Spleen (tissue), 11 donors: ENCODE measurements around the gene MXRA8. TPM values are rescaled to one million over a fixed set of nuclear protein-coding genes. Genes with fewer than 3 reads are reported as not detected.

Experiments
- DNase-seq: peaks from one replicate; pipeline ENCODE4 v3.0.0-alpha.2; 2020
- H3K27ac ChIP-seq, 8 donors: fragments of 200-600 bp; sonication (generic) in 7 of 8; 1 replicate in 4 of 8; 2 replicates in 4 of 8; pipeline versions ENCODE4 v1.5.0 to v1.8.0; 2016 to 2021; ENCODE audit warnings: inconsistent platforms in 4 of 8, mild to moderate bottlenecking in 4 of 8, moderate library complexity in 1 of 8
- H3K27me3 ChIP-seq, 7 donors: fragments of 200-600 bp; sonication (generic) in 6 of 7; replicated peaks in 1 of 7; 1 replicate in 4 of 7; 2 replicates in 3 of 7; pipeline versions ENCODE4 v1.5.0 to v1.8.0; 2016 to 2021; ENCODE audit warnings: inconsistent platforms in 3 of 7, mild to moderate bottlenecking in 1 of 7
- H3K36me3 ChIP-seq, 6 donors: fragments of 200-600 bp; sonication (generic) in 5 of 6; 1 replicate in 4 of 6; 2 replicates in 2 of 6; pipeline versions ENCODE4 v1.5.0 to v1.8.0; 2016 to 2021; ENCODE audit warnings: inconsistent platforms in 2 of 6
- H3K4me1 ChIP-seq, 6 donors: fragments of 200-600 bp; sonication (generic) in 5 of 6; 1 replicate in 3 of 6; 2 replicates in 3 of 6; pipeline versions ENCODE4 v1.5.0 to v1.8.0; 2016 to 2021; ENCODE audit warnings: inconsistent platforms in 3 of 6
- H3K4me3 ChIP-seq, 8 donors: fragments of 200-600 bp; sonication (generic) in 7 of 8; 1 replicate in 4 of 8; 2 replicates in 4 of 8; pipeline versions ENCODE4 v1.5.0 to v1.8.0; 2016 to 2021; ENCODE audit warnings: inconsistent platforms in 4 of 8, mild to moderate bottlenecking in 4 of 8, moderate library complexity in 2 of 8
- H3K9me3 ChIP-seq, 8 donors: fragments of 200-600 bp; sonication (generic) in 7 of 8; 1 replicate in 4 of 8; 2 replicates in 4 of 8; pipeline versions ENCODE4 v1.5.0 to v1.8.0; 2016 to 2021; ENCODE audit warnings: inconsistent platforms in 4 of 8
- POLR2A ChIP-seq, 3 donors: fragments of 450-650 bp; IDR thresholded peaks; one replicate each; pipeline ENCODE4 v1.5.1; 2017; ENCODE audit warnings: antibody characterized with exemption in 3 of 3, mild to moderate bottlenecking in 1 of 3
- POLR2AphosphoS5 ChIP-seq, 3 donors: sonication (generic); formaldehyde crosslinking; IDR thresholded peaks; one replicate each; pipeline ENCODE4 v1.5.1; 2017; ENCODE audit warnings: antibody characterized with exemption in 3 of 3
- WGBS, 5 donors: extraction: QIAGEN DNeasy Blood & Tissue Kit in 3 of 5; methylation state at CpG; one replicate each; pipeline versions ENCODE4 v1.1.5 to v1.1.7; 2013 to 2018; 5-methylcytosine and 5-hydroxymethylcytosine counted together
- intact Hi-C: fragments of 100-400 bp; cut with DNase I; formaldehyde crosslinking; loops from one replicate; pipeline ENCODE4 v1.15.0; 2023; ENCODE audit warnings: low total_unique reads
- polyA plus RNA-seq, 3 donors: library from polyadenylated mRNA; stranded (reverse); fragments of 200-250 nt; gene quantifications; one replicate each; pipeline ENCODE4 v1.2.1, GENCODE V29; 2013
- total RNA-seq, 7 donors: library from RNA; depleted of rRNA in 3 of 7; stranded (reverse); fragments of >200 nt in 3 of 7; fragmentation: NEBNext Ultra II Directional in 4 of 7; extraction: Animal tissue kit (Norgen Biotek cat#: 25700) in 4 of 7; gene quantifications; one replicate each; pipeline versions ENCODE4 v1.1.0 to v1.2.1, GENCODE V29; 2016 to 2021
- TF ChIP-seq, protein P1 (sequence below), 11 experiments: fragments of 200-600 bp in 7 of 11; fragments of 450-650 bp in 4 of 11; sonication (generic) in 4 of 11; IDR thresholded peaks in 8 of 11; conservative IDR thresholded peaks in 3 of 11; 1 replicate in 7 of 11; 2 replicates in 4 of 11; pipeline versions ENCODE4 v1.4.0 to v1.8.0; 2016 to 2021; ENCODE audit warnings: antibody characterized with exemption in 11 of 11, inconsistent platforms in 4 of 11, mild to moderate bottlenecking in 1 of 11
- donor health status: healthy with polysubstance abuse.
- donor health status: DM: no; HTN: no; CAD: no; lungs with moderate emphysema.
- donor health status: DM: no; HTN: no; CAD: no.
- donor health status: Bipolar disorder and iron deficiency.
- donor health status: healthy.
- donor health status: DM: no; HTN: no; CAD: no.
- donor health status: DM: yes; HTN: yes; CAD: no.

The MXRA8 gene
- total and polyA plus RNA-seq, 10 donors: 25.9 to 71.7 (median 47.1) TPM

DNA sequence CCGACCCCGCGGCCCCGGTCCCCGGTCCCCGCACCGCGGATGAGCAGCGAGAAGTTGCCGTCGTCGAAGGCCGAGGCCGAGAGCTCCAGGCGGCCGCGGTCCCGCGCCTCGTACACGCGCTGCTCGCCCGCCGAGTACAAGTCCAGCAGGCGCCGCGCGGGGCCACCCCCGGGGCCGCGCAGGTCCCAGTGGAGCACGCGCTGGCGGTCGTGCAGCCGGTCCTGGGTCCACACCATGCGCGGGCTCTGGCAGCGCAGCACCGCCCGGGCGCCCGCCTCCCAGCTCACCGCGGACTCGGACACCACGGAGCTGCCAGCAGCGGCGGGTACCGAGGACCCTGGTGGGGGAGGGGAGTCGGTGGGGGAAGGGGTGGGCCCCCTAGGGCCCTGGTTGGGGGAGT, 2.9 kb downstream of the MXRA8 start:
- intact Hi-C loops: no loop called here
- Histone ChIP-seq H3K4me1 (peaks cover 0 to 85% (median 53%) of the 10 kb centered on the region in 6 donors), H3K4me3 (peak overlapping the region in 5 of 8 donors; percentile 0 to 58 (median 13)), H3K27me3 (peaks cover 4 to 92% (median 65%) of the 10 kb centered on the region in 7 donors), H3K9me3 (no peaks in the 10 kb centered on the region), H3K27ac (peak overlapping the region in 1 of 8 donors; percentile 31), H3K36me3 (peaks cover 0 to 26% (median 0%) of the 10 kb centered on the region in 6 donors)
- no peak for DNase-seq
- TF ChIP-seq POLR2AphosphoS5 (IDR thresholded peaks at IDR 0.05): no peak
- TF ChIP-seq POLR2A (IDR thresholded peaks at IDR 0.05): no peak
- WGBS, 5 donors: 0 to 8% (median 4%) methylated on average over 3 to 52 of the region's 52 CpGs

DNA sequence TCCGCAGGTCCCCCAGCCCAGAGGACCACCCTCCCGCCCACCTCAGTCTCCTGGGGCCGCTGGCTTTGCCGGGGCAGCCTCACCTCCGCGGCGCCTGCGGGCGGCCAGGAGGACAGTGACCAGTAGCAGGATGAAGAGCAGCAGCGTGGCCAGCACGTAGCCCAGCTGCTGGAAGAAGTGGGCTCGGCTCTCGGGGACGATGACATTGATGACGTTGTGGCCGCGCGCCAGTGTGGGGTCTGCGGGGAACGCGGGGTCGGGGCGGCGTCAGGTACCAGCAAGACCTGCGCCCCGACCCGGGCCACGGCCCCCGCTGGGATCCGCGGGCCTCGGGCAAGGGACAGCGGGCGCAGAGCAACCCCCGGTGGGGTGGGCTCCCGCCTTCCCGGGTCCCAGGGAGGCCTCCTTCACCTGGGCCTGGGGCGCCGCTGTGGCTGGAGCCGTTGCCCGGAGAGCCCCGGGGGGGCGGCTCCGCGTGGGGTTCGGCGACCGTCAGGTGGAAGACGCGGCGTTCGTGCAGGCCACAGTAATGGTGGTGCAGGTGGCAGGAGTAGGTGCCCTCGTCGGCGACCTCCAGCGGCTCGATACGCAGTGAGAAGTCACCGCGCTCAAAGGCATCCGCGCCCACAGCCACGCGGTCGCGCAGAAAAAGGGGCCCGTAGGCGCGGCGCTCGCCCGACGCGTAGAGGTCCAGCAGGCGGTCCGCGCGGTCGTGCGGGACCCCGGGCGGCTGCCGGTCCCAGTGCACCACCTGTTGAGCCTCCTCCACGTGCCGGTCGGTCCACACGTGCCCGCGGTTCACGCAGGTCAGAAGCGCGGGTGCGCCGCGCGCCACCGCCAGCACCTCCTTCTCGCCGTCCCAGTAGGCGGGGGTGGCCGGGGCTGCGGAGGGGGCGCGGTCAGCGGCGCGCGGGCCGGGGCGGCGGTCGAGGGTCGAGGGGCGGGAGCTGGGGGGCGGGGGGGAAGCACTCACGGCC, 3.8 kb downstream of the MXRA8 start:
- Histone ChIP-seq H3K4me1 (peaks cover 0 to 76% (median 51%) of the 10 kb centered on the region in 6 donors), H3K9me3 (no peaks in the 10 kb centered on the region), H3K27me3 (peaks cover 4 to 83% (median 60%) of the 10 kb centered on the region in 7 donors), H3K4me3 (peak overlapping the region in 6 of 8 donors; percentile 4 to 58 (median 13)), H3K27ac (no peak overlapping the region), H3K36me3 (peaks cover 0 to 26% (median 0%) of the 10 kb centered on the region in 6 donors)
- 13 to 20% (median 18%) methylated on average over 17 to 116 of the region's 116 CpGs for WGBS, 5 donors
- intact Hi-C loops: no loop called here
- TF ChIP-seq POLR2AphosphoS5 (IDR thresholded peaks at IDR 0.05): peak in 2 of 3 donors; percentile 18 to 47
- no peak for TF ChIP-seq POLR2A (IDR thresholded peaks at IDR 0.05)
- DNase-seq: no peak

DNA sequence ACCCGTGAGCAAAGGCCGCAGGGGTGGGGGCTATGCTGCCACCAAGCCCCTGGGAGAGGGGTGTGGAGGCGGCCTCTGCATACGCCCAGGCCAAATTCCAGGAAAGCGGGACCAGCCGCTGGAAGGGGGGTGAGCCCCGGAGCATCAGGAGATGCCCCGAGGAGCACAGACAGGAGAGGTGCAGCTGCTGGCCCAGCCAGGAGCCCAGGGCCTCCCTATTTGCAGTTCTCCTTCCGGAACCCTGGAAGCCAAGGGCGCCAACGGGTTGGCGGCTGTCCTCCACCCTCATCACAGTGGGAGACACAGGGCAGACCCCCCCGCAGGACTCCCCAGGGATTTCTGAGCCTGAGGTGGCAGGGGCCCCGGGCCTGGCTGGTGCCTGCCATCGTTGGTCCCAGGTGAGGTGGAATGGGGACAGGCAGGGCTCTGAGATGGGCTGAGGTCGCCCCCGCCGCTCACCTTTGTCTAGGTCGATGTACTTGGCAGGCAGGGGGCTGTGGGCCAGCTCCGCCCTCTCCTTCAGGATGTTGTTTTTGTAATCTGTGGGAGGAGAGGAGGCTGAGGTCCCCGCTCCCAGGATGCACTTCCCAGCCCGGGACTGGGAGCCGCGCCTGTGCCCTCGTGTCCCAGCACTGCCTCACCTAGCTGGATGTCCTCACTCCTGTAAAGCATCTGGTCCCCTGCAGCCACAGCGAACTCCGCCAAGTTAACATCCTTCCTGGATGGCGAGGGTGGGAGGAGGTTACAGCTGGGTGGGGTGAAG, 4.8 kb downstream of the MXRA8 start:
- H3K27ac ChIP-seq: no peak overlapping the region
- 23 to 40% (median 26%) methylated on average over 14 to 28 of the region's 28 CpGs for WGBS, 5 donors
- peak in 1 of 3 donors; percentile 16 for TF ChIP-seq POLR2AphosphoS5 (IDR thresholded peaks at IDR 0.05)
- TF ChIP-seq, protein P1, sequence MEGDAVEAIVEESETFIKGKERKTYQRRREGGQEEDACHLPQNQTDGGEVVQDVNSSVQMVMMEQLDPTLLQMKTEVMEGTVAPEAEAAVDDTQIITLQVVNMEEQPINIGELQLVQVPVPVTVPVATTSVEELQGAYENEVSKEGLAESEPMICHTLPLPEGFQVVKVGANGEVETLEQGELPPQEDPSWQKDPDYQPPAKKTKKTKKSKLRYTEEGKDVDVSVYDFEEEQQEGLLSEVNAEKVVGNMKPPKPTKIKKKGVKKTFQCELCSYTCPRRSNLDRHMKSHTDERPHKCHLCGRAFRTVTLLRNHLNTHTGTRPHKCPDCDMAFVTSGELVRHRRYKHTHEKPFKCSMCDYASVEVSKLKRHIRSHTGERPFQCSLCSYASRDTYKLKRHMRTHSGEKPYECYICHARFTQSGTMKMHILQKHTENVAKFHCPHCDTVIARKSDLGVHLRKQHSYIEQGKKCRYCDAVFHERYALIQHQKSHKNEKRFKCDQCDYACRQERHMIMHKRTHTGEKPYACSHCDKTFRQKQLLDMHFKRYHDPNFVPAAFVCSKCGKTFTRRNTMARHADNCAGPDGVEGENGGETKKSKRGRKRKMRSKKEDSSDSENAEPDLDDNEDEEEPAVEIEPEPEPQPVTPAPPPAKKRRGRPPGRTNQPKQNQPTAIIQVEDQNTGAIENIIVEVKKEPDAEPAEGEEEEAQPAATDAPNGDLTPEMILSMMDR (IDR thresholded peaks at IDR 0.05 in 8 of 11, conservative IDR thresholded peaks at IDR 0.05 in 3 of 11): no peak
- H3K4me3 ChIP-seq: peak overlapping the region in 1 of 8 donors; percentile 58
- no peak for DNase-seq
- H3K4me1 ChIP-seq: peaks cover 0 to 67% (median 48%) of the 10 kb centered on the region in 6 donors
- intact Hi-C loops: no loop called here
- H3K27me3 ChIP-seq: peaks cover 4 to 73% (median 52%) of the 10 kb centered on the region in 7 donors
- H3K36me3 ChIP-seq: peaks cover 0 to 26% (median 0%) of the 10 kb centered on the region in 6 donors
- H3K9me3 ChIP-seq: no peaks in the 10 kb centered on the region

DNA sequence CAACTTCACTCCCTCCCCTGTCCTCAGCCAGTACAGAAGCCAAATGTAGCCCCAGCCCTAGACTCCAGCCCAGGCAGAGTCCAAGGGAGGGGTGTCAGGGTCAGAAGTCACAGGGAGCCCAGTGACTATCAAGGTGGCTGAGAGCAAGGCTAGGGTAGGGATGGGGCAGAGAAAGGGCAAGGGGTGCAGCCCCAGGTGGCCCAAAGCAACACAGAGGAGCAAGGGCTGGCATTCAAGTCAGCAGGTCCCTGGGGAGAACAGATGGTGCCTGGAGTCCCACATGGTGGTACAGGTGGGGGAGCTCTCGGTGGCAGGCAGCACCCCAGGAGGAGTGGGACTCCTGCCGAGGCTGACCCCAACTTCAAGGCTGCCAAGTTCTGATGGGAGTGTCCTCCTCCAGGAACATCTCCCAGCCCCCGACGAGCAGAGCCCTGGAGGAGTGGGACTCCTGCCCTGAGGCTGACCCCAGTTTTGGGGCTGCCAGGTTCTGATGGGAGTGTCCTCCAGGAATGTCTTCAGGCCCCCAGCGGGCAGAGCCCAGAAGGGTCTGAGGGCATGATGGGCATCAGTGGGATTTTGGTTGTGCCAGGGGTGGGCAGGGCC, 5.5 kb downstream of the MXRA8 start:
- DNase-seq: no peak
- WGBS, 5 donors: 22 to 37% (median 28%) methylated on average over 4 to 5 of the region's 5 CpGs; no CpG with 5 or more reads in 1 of the 5 donors
- Histone ChIP-seq H3K27ac (peak overlapping the region in 3 of 8 donors; percentile 22 to 53 (median 40)), H3K9me3 (no peaks in the 10 kb centered on the region), H3K36me3 (peaks cover 0 to 26% (median 0%) of the 10 kb centered on the region in 6 donors), H3K4me3 (peak overlapping the region in 1 of 8 donors; percentile 3), H3K27me3 (peaks cover 4 to 66% (median 45%) of the 10 kb centered on the region in 7 donors), H3K4me1 (peaks cover 5 to 67% (median 52%) of the 10 kb centered on the region in 6 donors)
- TF ChIP-seq POLR2A (IDR thresholded peaks at IDR 0.05) (no peak), POLR2AphosphoS5 (IDR thresholded peaks at IDR 0.05) (no peak)
- TF ChIP-seq, protein P1 (IDR thresholded peaks at IDR 0.05 in 8 of 11, conservative IDR thresholded peaks at IDR 0.05 in 3 of 11): no peak
- intact Hi-C loops: no loop called here
